Stomach (tissue), 4 donors: Measurements from ENCODE around the gene STKLD1.
"Not testable (repeated sequence)": the region's sequence is repeated elsewhere in the genome, so short reads cannot be mapped to it uniquely, and the experiment has no call there.

Source experiments
- POLR2A ChIP-seq, 4 donors: fragments of 450-650 bp; IDR thresholded peaks; one replicate each; pipeline ENCODE4 v1.6.1; 2016; ENCODE audit warnings: antibody characterized with exemption in 4 of 4, control low read depth in 2 of 4, mild to moderate bottlenecking in 1 of 4, moderate library complexity in 1 of 4
- TF ChIP-seq, protein P1 (sequence below), 7 experiments: fragments of 450-650 bp in 4 of 7; fragments of 200-600 bp in 3 of 7; sonication (generic) in 3 of 7; IDR thresholded peaks; one replicate each; pipeline ENCODE4 v1.5.1; 2016 to 2019; ENCODE audit warnings: antibody characterized with exemption in 7 of 7, control low read depth in 2 of 7, mild to moderate bottlenecking in 1 of 7

DNA sequence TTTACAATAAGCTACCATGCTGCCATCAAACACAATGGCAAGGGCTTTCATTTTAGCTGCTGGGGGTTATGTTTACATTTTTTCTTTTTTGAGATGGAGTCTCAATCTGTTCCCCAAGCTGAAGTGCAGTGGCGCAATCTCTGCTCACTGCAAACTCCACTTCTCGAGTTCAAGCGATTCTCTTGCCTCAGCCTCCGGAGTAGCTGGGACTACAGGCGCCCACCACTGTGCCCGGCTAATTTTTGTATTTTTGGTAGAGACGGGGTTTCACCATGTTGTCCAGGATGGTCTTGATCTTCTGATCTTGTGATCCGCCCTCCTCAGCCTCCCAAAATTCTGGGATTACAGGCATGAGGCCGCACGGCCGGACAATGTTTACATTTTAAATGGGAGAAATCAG is 41.3 kb upstream of the STKLD1 start:
- TF ChIP-seq POLR2A (IDR thresholded peaks at IDR 0.05), result not testable (repeated sequence)
- TF ChIP-seq, protein P1, sequence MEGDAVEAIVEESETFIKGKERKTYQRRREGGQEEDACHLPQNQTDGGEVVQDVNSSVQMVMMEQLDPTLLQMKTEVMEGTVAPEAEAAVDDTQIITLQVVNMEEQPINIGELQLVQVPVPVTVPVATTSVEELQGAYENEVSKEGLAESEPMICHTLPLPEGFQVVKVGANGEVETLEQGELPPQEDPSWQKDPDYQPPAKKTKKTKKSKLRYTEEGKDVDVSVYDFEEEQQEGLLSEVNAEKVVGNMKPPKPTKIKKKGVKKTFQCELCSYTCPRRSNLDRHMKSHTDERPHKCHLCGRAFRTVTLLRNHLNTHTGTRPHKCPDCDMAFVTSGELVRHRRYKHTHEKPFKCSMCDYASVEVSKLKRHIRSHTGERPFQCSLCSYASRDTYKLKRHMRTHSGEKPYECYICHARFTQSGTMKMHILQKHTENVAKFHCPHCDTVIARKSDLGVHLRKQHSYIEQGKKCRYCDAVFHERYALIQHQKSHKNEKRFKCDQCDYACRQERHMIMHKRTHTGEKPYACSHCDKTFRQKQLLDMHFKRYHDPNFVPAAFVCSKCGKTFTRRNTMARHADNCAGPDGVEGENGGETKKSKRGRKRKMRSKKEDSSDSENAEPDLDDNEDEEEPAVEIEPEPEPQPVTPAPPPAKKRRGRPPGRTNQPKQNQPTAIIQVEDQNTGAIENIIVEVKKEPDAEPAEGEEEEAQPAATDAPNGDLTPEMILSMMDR (IDR thresholded peaks at IDR 0.05), result not testable (repeated sequence)
